ENCODE data around the gene CAMK1D.

GRCh38 chr10:12687996-12688395 lies 338.6 kb downstream of the CAMK1D start:
- no peak for TF ChIP-seq CHD1 (IDR thresholded peaks at IDR 0.05; ENCODE audit: low read depth, low read length)
- TF ChIP-seq POLR2A (IDR thresholded peaks at IDR 0.05; ENCODE audit: low read depth, low read length), result no peak

Data from IMR-90 (cell line).